ENCODE data around the gene EPB41L3. TPM values are rescaled to one million over a fixed set of nuclear protein-coding genes. Genes with fewer than 3 reads are reported as not detected.

Gene EPB41L3
- 0.21 to 1.0 TPM (median 0.43 TPM) in 4 of 5 replicates, not detected in the other for total RNA-seq (2022; extraction: Qiagen RNA extraction; ENCODE audit: low read depth)

DNA sequence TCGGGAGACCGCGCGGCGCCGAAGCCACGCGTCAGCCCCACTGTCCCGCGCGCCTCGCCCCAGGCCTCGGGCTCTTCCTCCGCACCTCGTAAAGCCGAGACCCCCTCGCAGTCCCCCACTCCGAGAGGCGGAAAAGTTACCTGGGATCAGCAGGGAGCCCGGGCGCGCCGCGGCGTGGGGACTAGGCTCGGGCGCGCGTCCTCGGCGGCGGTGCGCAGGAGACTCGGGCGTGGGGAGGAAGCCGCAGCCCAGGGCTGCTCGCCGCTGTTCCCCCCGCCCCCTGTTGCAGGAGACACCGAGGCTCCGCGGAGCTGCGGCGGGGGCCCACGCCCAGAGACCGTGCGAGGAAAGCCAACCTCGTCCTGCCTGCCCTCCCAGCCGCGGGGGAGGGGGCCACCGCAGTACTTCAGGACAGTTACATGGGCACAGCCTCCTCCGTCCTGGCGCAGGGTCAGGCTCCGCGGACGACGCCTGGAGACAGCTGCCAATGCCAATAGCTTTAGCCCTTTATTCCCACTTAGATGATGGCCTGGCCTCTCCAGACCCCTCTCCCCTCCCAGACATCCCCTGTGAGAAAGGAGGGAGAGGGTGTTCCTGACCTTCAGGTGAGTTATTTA, at the start of gene EPB41L3:
Gene EPB41L3, minus strand, starts transcription at position 225 of the 617 bp plus-strand sequence. CDS start 54,814 bp downstream, outside the sequence.

Other genes starting within 250 kb of the EPB41L3 start
- gene ZBTB14, start 248.3 kb downstream of the EPB41L3 start, total RNA-seq (2022; extraction: Qiagen RNA extraction; ENCODE audit: low read depth) = 6.1 to 8.1 TPM (median 6.9 TPM) in 5 replicates